Esophagus muscularis mucosa (tissue), 4 donors: Measurements from ENCODE around the gene CUL4A.

Experiments used
- CTCF ChIP-seq, 3 experiments: fragments of 200-600 bp in 2 of 3; fragments of 450-650 bp in 1 of 3; sonication (generic) in 2 of 3; IDR thresholded peaks; one replicate each; pipeline ENCODE4 v1.5.1; 2017 to 2019; ENCODE audit warnings: antibody characterized with exemption in 3 of 3, mild to moderate bottlenecking in 2 of 3, moderate library complexity in 1 of 3
- EP300 ChIP-seq: sonication (generic); formaldehyde crosslinking; IDR thresholded peaks from one replicate; pipeline ENCODE4 v1.6.1; 2017; ENCODE audit warnings: antibody characterized with exemption
- POLR2A ChIP-seq: fragments of 450-650 bp; IDR thresholded peaks from one replicate; pipeline ENCODE4 v1.6.1; 2017; ENCODE audit warnings: antibody characterized with exemption, moderate library complexity, mild to moderate bottlenecking, low read depth

- no peak for TF ChIP-seq EP300
- no peak for TF ChIP-seq CTCF (IDR thresholded peaks at IDR 0.05)
- TF ChIP-seq POLR2A, result no peak
Observed at GRCh38 chr13:113209759-113210421, 477 bp downstream of the CUL4A start.
